HG02943 (cell line): ENCODE results near the gene TAF4B.
"Not testable (repeated sequence)": the region's sequence is repeated elsewhere in the genome, so short reads cannot be mapped to it uniquely, and the experiment has no call there.

ENCODE experiments used
- ATAC-seq: cut with Tn5 transposase; IDR thresholded peaks from one replicate; pipeline ENCODE4 v1.9.1; 2021; ENCODE audit warnings: mild to moderate bottlenecking, low read depth, moderate library complexity; ENCODE audit not compliant: unreplicated experiment

Gene TAF4B

GRCh38 chr18:26303222-26303621, 77.0 kb downstream of the TAF4B start:
- ATAC-seq, result not testable (repeated sequence)

GRCh38 chr18:26304511-26304910, 78.3 kb downstream of the TAF4B start:
- no peak for ATAC-seq

- ATAC-seq, result no peak
Measured at GRCh38 chr18:26307161-26307773, 81.0 kb downstream of the TAF4B start.

- ATAC-seq, result no peak
Measured at GRCh38 chr18:26309281-26309680, 83.0 kb downstream of the TAF4B start.

GRCh38 chr18:26312199-26312598, 86.0 kb downstream of the TAF4B start:
- ATAC-seq, result no peak

GRCh38 chr18:26317398-26317797, 91.2 kb downstream of the TAF4B start:
- no peak for ATAC-seq

- ATAC-seq, result no peak
Measured at GRCh38 chr18:26320686-26321085, 94.4 kb downstream of the TAF4B start.

GRCh38 chr18:26322890-26323653, 96.8 kb downstream of the TAF4B start:
- ATAC-seq, result no peak

GRCh38 chr18:26325771-26326170, 99.5 kb downstream of the TAF4B start:
- ATAC-seq, result no peak

GRCh38 chr18:26327062-26327461, 100.8 kb downstream of the TAF4B start:
- no peak for ATAC-seq

- ATAC-seq, result no peak
Measured at GRCh38 chr18:26332991-26333390, 106.7 kb downstream of the TAF4B start.

GRCh38 chr18:26335156-26335555, 108.9 kb downstream of the TAF4B start:
- no peak for ATAC-seq

- ATAC-seq, result no peak
Measured at GRCh38 chr18:26335571-26336487, 109.6 kb downstream of the TAF4B start.

- no peak for ATAC-seq
Measured at GRCh38 chr18:26336572-26336971, 110.3 kb downstream of the TAF4B start.

GRCh38 chr18:26342646-26343045, 116.4 kb downstream of the TAF4B start:
- no peak for ATAC-seq

- no peak for ATAC-seq
Measured at GRCh38 chr18:26350961-26351360, 124.7 kb downstream of the TAF4B start.

GRCh38 chr18:26356045-26356785, 130.0 kb downstream of the TAF4B start:
- ATAC-seq, result no peak

GRCh38 chr18:26357960-26358359, 131.7 kb downstream of the TAF4B start:
- ATAC-seq, result no peak

GRCh38 chr18:26362021-26362420, 135.8 kb downstream of the TAF4B start:
- no peak for ATAC-seq

GRCh38 chr18:26367425-26367824, 141.2 kb downstream of the TAF4B start:
- ATAC-seq, result no peak
